ENCODE results near the gene KCNMB2. TPM values are rescaled to one million over a fixed set of nuclear protein-coding genes. Genes with fewer than 3 reads are reported as not detected.

Gene KCNMB2
- total RNA-seq, 2 donors from 2014 or later: 0.42 to 0.72 TPM

DNA sequence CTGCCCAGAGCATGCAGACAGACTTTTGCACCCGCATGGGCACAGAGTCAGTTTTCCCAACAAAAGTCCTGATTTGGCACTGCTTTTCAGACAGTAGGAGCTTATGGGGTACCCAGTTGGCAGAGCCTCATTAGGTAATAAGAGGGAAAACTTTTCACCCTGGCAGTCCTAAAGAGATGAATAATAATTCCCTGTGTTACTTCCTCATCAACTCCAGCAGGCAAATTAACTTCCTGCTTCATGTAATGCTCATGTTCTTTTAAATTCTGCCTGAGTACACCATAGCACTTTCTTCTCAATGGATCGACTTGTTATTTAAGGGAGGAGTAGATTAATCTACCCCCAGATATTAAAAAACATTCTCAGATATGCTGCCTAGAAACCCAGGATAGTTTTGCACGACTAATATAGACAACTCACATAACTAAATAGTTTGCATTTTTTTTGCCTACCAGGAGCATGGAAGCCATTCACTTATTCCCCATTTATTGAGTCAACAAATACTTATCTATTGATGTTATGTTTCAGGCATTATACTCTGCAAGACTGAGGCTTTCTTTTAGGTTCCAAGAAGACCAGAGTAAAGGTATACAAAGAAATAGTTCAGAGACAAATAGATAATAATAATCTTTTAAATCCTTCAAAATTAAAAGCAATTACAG lies 214.5 kb downstream of the KCNMB2 start:
- Histone ChIP-seq H3K27me3 (no peaks in the 10 kb centered on the region), H3K9ac (ENCODE audit: low read depth in 2 of 2, low read length in 2 of 2) (no peak overlapping the region), H3K4me3 (no peak overlapping the region), H3K9me3 (no peaks in the 10 kb centered on the region), H3K36me3 (no peaks in the 10 kb centered on the region), H3K4me1 (no peaks in the 10 kb centered on the region), H3K27ac (peak overlapping the region; percentile 26)
- intact Hi-C loops (cut with DNase I): no loop called here
- TF ChIP-seq, protein P1, sequence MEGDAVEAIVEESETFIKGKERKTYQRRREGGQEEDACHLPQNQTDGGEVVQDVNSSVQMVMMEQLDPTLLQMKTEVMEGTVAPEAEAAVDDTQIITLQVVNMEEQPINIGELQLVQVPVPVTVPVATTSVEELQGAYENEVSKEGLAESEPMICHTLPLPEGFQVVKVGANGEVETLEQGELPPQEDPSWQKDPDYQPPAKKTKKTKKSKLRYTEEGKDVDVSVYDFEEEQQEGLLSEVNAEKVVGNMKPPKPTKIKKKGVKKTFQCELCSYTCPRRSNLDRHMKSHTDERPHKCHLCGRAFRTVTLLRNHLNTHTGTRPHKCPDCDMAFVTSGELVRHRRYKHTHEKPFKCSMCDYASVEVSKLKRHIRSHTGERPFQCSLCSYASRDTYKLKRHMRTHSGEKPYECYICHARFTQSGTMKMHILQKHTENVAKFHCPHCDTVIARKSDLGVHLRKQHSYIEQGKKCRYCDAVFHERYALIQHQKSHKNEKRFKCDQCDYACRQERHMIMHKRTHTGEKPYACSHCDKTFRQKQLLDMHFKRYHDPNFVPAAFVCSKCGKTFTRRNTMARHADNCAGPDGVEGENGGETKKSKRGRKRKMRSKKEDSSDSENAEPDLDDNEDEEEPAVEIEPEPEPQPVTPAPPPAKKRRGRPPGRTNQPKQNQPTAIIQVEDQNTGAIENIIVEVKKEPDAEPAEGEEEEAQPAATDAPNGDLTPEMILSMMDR (IDR thresholded peaks at IDR 0.05): no peak
- DNase-seq: no peak

DNA sequence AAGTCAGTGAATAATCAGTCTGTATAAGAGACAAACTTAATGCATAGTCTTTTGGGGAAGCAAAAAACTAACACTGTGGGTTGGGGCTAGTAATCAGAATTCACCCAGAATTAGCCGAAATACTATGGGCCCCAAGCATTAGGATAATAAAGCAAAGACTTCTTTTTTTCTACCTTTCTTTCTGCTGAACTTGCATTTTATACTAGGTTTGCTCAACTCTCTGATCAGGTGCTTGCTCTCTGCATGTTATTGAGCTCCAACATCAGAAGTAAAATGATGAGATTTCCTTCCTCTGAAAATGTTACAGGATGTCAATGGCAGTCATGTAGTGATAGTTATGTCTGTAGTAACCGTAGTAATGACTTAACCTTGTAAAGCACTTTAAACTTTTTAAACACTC lies 216.6 kb downstream of the KCNMB2 start:
- Histone ChIP-seq H3K9ac (ENCODE audit: low read depth in 2 of 2, low read length in 2 of 2) (no peak overlapping the region), H3K27me3 (no peaks in the 10 kb centered on the region), H3K27ac (no peak overlapping the region), H3K4me3 (no peak overlapping the region), H3K4me1 (no peaks in the 10 kb centered on the region), H3K9me3 (no peaks in the 10 kb centered on the region), H3K36me3 (no peaks in the 10 kb centered on the region)
- no peak for DNase-seq
- TF ChIP-seq, protein P1 (IDR thresholded peaks at IDR 0.05): no peak
- intact Hi-C loops (cut with DNase I): no loop called here

DNA sequence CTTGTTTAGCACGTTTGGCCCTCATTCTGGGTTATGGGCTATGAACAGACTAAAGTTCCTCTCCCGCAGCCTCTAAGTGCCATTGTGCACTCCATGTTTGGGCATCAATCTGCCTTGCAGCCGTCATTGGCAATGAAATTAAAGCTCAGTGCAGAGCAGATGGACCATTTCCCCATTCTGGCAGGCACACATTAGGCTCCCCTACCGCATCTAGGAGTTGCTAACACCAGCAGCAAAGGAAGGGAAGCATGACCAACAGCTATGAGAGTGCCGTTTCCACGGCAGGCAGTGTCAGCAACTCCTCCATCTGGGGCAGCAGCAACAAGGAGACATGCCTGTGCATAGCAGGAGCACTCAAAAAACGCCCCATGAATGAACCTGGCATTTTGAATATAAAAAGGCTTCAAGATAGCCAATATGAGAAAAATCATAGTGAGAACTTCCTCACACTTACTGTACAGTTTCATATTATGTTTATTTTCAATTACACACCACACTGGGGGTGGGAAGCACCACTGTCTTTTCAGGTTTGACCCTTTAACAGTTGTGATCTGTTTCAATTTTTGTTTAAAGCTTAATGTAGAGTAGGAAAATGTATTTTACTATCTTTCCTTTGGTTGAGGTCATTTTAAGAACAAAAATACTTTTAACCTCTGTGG lies 218.7 kb downstream of the KCNMB2 start:
- TF ChIP-seq, protein P1 (IDR thresholded peaks at IDR 0.05): no peak
- no peak for DNase-seq

DNA sequence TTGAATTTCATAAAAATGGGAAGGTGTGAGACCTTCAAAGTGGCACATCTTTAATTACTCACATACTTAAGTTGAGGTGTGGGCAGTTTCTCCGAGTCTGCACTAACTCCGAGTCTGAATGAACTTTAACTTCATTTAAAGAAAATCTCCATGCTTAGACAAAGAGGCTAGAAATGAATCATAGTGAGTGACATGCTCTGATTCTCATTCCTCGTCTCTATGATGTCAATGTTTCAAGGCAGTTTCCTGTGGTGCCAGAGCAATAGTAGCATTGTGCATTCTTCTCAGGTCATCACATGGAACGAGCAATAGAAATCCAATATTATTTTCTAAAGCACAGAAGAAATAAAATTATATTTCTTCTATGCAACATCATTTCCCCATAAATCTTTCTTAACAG lies 224.8 kb downstream of the KCNMB2 start:
- Histone ChIP-seq H3K36me3 (no peaks in the 10 kb centered on the region), H3K9me3 (no peaks in the 10 kb centered on the region), H3K27me3 (no peaks in the 10 kb centered on the region), H3K27ac (no peak overlapping the region), H3K9ac (ENCODE audit: low read depth in 2 of 2, low read length in 2 of 2) (no peak overlapping the region), H3K4me1 (no peaks in the 10 kb centered on the region), H3K4me3 (no peak overlapping the region)
- intact Hi-C loops (cut with DNase I): no loop called here
- TF ChIP-seq, protein P1 (IDR thresholded peaks at IDR 0.05): no peak
- DNase-seq: no peak

More for the DNA sequence above, 218.7 kb downstream of the KCNMB2 start:
- Histone ChIP-seq H3K4me1 (no peaks in the 10 kb centered on the region), H3K36me3 (no peaks in the 10 kb centered on the region), H3K4me3 (no peak overlapping the region), H3K27me3 (no peaks in the 10 kb centered on the region), H3K27ac (no peak overlapping the region), H3K9me3 (no peaks in the 10 kb centered on the region), H3K9ac (ENCODE audit: low read depth in 2 of 2, low read length in 2 of 2) (no peak overlapping the region)
- intact Hi-C loops (cut with DNase I): no loop called here

DNA sequence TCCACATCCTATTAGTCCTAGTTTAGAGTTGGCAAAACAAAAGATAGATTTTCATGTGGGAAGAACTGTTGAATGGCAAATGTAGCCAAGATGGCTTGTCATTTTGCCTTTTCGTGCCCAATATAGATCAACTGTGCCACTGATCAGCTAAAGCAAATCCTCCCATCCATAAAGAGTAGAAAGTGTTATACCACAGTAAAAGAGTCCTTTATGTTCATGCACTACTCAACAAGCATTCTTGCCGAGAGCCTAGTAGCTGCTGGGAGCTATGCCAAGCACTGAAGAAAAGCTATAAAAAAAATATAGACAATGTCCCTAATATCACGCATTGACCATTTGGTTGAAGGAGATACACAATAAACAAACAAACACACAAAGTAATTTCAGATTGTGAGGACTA lies 225.2 kb downstream of the KCNMB2 start:
- intact Hi-C loops (cut with DNase I): no loop called here

More for the DNA sequence above, 225.2 kb downstream of the KCNMB2 start:
- Histone ChIP-seq H3K27ac (no peak overlapping the region), H3K27me3 (no peaks in the 10 kb centered on the region), H3K4me1 (no peaks in the 10 kb centered on the region), H3K9me3 (no peaks in the 10 kb centered on the region), H3K9ac (ENCODE audit: low read depth in 2 of 2, low read length in 2 of 2) (no peak overlapping the region), H3K36me3 (no peaks in the 10 kb centered on the region), H3K4me3 (no peak overlapping the region)
- TF ChIP-seq, protein P1 (IDR thresholded peaks at IDR 0.05): no peak
- DNase-seq: no peak

All from colonic mucosa (tissue), 4 donors.